ENCODE measurements around the gene GADD45B.

GADD45B gene

DNA sequence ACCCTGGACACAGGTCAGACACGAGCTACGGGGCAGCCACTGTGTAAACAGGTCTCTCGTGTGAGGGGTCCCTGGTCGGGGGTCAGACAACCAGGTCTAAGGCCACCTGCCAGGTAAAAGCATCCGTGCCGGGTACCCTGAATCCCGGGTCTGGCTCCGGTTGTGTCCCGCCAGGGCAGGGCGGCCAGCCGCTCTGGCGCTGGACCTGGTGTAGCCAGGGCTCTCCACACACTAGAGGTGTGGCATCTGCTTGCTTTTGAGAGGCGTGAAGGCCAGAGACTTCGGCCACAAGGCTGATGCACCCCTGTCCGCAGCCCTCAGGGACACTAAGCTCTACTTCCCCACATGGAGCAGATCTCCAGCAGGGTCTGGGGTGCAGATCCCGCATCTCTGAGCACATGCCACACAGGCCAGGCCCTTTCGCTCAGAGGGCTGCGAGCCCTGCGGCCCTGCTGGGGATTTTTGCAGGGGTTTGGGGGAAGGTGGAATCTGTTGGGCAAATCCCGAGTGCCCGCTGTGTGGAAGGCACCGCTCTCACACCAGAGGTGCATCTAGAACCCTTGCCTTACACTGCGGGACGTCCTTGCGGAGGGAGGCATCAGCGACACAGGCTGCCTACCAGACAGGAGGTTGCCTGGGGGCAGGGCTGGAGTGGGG, 34.7 kb upstream of the GADD45B start:
- no peak overlapping the region for H3K4me2 ChIP-seq (ENCODE audit: low read depth, low read length, poor library complexity, severe bottlenecking)
- H2AFZ ChIP-seq (ENCODE audit: low read depth, low read length, severe bottlenecking) = no peak overlapping the region
- 0 out of 2 replicates have a peak, but pooled peaks cover 3% of the 10 kb centered on the region for H3K36me3 ChIP-seq (ENCODE audit: low read length)
- peaks cover 4% of the 10 kb centered on the region; the same call in 1 of the 2 replicates for H4K20me1 ChIP-seq (ENCODE audit: low read depth, low read length)
- H3K9me2 ChIP-seq (replicated peaks; ENCODE audit: insufficient read depth, low read length) = no peaks in the 10 kb centered on the region
- H3K9me3 ChIP-seq (ENCODE audit: insufficient read depth, low read length) = no peaks in the 10 kb centered on the region
- H3K27me3 ChIP-seq (ENCODE audit: low read length) = no peaks in the 10 kb centered on the region
- H3K27ac ChIP-seq (ENCODE audit: low read depth, low read length) = no peak overlapping the region
- H3K9ac ChIP-seq (ENCODE audit: low read length) = no peak overlapping the region
- no peak overlapping the region for H3K4me3 ChIP-seq (ENCODE audit: insufficient read depth, low read length, poor library complexity, severe bottlenecking)
- H3F3A ChIP-seq (ENCODE audit: insufficient read depth) = no peaks in the 10 kb centered on the region
- TF ChIP-seq, protein P1, sequence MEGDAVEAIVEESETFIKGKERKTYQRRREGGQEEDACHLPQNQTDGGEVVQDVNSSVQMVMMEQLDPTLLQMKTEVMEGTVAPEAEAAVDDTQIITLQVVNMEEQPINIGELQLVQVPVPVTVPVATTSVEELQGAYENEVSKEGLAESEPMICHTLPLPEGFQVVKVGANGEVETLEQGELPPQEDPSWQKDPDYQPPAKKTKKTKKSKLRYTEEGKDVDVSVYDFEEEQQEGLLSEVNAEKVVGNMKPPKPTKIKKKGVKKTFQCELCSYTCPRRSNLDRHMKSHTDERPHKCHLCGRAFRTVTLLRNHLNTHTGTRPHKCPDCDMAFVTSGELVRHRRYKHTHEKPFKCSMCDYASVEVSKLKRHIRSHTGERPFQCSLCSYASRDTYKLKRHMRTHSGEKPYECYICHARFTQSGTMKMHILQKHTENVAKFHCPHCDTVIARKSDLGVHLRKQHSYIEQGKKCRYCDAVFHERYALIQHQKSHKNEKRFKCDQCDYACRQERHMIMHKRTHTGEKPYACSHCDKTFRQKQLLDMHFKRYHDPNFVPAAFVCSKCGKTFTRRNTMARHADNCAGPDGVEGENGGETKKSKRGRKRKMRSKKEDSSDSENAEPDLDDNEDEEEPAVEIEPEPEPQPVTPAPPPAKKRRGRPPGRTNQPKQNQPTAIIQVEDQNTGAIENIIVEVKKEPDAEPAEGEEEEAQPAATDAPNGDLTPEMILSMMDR (IDR thresholded peaks at IDR 0.05; ENCODE audit: insufficient read depth, low read length, poor library complexity, severe bottlenecking) = no peak
- no peak for TF ChIP-seq EZH2phosphoT487 (conservative IDR thresholded peaks at IDR 0.05; ENCODE audit: low read length)
- peaks cover 67% of the 10 kb centered on the region for H3K79me2 ChIP-seq (ENCODE audit: insufficient read depth, low read length)

DNA sequence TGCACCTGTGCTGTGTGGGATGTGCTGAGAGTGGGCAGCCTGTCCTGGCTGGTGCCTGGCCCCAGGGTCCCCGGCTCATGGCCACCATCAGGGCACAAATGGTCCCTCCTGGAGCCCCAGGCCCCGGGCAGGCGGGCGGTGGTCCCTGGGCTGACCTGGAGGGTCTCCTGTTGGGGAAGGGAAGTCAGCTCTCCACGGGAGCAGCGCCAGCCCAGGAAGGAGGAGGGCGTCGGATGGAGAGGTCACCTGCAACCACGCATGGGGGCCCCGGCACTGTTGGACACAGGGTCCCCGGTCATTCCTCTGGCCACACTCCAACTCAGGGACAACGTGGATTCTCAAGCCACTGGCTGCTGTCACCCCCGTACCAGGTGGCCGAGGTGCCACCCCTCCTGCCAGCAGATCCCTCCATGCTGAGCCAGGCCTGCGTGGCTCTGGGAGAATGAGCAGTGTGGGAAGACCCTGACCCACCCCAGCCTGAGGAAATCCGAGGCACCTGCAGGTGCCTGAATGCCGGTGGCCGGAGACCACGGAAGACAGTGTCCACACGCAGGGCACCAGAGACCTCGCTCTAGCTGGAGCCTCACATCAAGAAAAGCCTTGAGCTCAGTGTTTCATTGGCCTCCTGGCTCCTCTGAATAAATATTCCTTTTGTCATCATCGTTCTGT, 32.7 kb upstream of the GADD45B start:
- 0 out of 2 replicates have a peak, but pooled peaks cover 3% of the 10 kb centered on the region for H3K36me3 ChIP-seq (ENCODE audit: low read length)

DNA sequence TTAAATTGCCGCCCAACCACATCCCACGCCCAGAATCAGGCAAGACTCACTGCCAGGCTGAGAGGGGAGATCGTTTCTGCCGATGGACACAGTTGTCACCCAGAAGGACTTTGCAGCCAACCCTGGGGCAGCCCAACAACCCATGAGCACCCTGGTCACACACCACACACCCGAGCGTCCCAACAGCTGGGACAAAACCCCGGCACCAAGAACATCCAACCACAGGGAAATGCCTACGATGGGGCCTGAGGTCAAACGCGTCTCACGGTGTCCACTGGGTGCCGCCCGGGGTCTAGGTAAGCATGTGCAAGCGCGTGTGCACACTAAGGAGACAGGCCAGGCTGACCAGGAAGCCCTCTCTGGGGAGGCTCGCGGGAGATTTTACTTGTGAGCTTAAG, 32.1 kb upstream of the GADD45B start:
- Histone ChIP-seq H3K79me2 (ENCODE audit: insufficient read depth, low read length) (peaks cover 82% of the 10 kb centered on the region), H3K27ac (ENCODE audit: low read depth, low read length) (no peak overlapping the region), H3K9ac (ENCODE audit: low read length) (no peak overlapping the region), H3K9me2 (replicated peaks; ENCODE audit: insufficient read depth, low read length) (no peaks in the 10 kb centered on the region), H3F3A (ENCODE audit: insufficient read depth) (no peaks in the 10 kb centered on the region), H3K4me3 (ENCODE audit: insufficient read depth, low read length, poor library complexity, severe bottlenecking) (no peak overlapping the region), H2AFZ (ENCODE audit: low read depth, low read length, severe bottlenecking) (no peak overlapping the region), H3K36me3 (ENCODE audit: low read length) (0 out of 2 replicates have a peak, but pooled peaks cover 3% of the 10 kb centered on the region), H4K20me1 (ENCODE audit: low read depth, low read length) (peaks cover 5% of the 10 kb centered on the region), H3K27me3 (ENCODE audit: low read length) (no peaks in the 10 kb centered on the region), H3K4me2 (ENCODE audit: low read depth, low read length, poor library complexity, severe bottlenecking) (no peak overlapping the region), H3K9me3 (ENCODE audit: insufficient read depth, low read length) (no peaks in the 10 kb centered on the region)
- no peak for TF ChIP-seq EZH2phosphoT487 (conservative IDR thresholded peaks at IDR 0.05; ENCODE audit: low read length)
- TF ChIP-seq, protein P1 (IDR thresholded peaks at IDR 0.05; ENCODE audit: insufficient read depth, low read length, poor library complexity, severe bottlenecking) = no peak

More for the DNA sequence above, 32.7 kb upstream of the GADD45B start:
- H3K27ac ChIP-seq (ENCODE audit: low read depth, low read length) = no peak overlapping the region
- no peak overlapping the region for H3K4me2 ChIP-seq (ENCODE audit: low read depth, low read length, poor library complexity, severe bottlenecking)
- TF ChIP-seq, protein P1 (IDR thresholded peaks at IDR 0.05; ENCODE audit: insufficient read depth, low read length, poor library complexity, severe bottlenecking) = no peak
- no peak for TF ChIP-seq EZH2phosphoT487 (conservative IDR thresholded peaks at IDR 0.05; ENCODE audit: low read length)
- no peaks in the 10 kb centered on the region for H3K9me3 ChIP-seq (ENCODE audit: insufficient read depth, low read length)
- no peak overlapping the region for H3K9ac ChIP-seq (ENCODE audit: low read length)
- H4K20me1 ChIP-seq (ENCODE audit: low read depth, low read length) = peaks cover 4% of the 10 kb centered on the region; the same call in 1 of the 2 replicates
- H2AFZ ChIP-seq (ENCODE audit: low read depth, low read length, severe bottlenecking) = no peak overlapping the region
- H3K9me2 ChIP-seq (replicated peaks; ENCODE audit: insufficient read depth, low read length) = no peaks in the 10 kb centered on the region
- no peaks in the 10 kb centered on the region for H3K27me3 ChIP-seq (ENCODE audit: low read length)
- peaks cover 81% of the 10 kb centered on the region for H3K79me2 ChIP-seq (ENCODE audit: insufficient read depth, low read length)
- H3F3A ChIP-seq (ENCODE audit: insufficient read depth) = no peaks in the 10 kb centered on the region
- no peak overlapping the region for H3K4me3 ChIP-seq (ENCODE audit: insufficient read depth, low read length, poor library complexity, severe bottlenecking)
